Adrenal gland (tissue), 12 donors: Measurements from ENCODE around the gene AGBL1. TPM values are rescaled to one million over a fixed set of nuclear protein-coding genes. Genes with fewer than 3 reads are reported as not detected.
"Not testable (repeated sequence)": the region's sequence is repeated elsewhere in the genome, so short reads cannot be mapped to it uniquely, and the experiment has no call there.

Experiments used
- DNase-seq, 7 donors: peaks; one replicate each; pipeline ENCODE4 v3.0.0-alpha.2; 2019 to 2020
- H3K27ac ChIP-seq, 5 donors: fragments of 200-600 bp; sonication (generic) in 4 of 5; 1 replicate in 3 of 5; 2 replicates in 2 of 5; pipeline versions ENCODE4 v1.5.1 to v1.8.0; 2016 to 2020; ENCODE audit warnings: mild to moderate bottlenecking in 1 of 5
- H3K27me3 ChIP-seq: fragments of 200-600 bp; 2 replicates; pipeline ENCODE4 v1.8.0; 2021
- H3K36me3 ChIP-seq, 2 donors: fragments of 200-600 bp; replicated peaks in 1 of 2; 1 replicate in 1 of 2; 2 replicates in 1 of 2; pipeline versions ENCODE4 v1.5.1 to v1.8.0; 2018 to 2022
- H3K4me1 ChIP-seq, 2 donors: fragments of 200-600 bp; replicated peaks in 1 of 2; 1 replicate in 1 of 2; 2 replicates in 1 of 2; pipeline versions ENCODE4 v1.5.1 to v1.8.0; 2018 to 2021
- H3K4me3 ChIP-seq, 4 donors: fragments of 200-600 bp; sonication (generic) in 3 of 4; one replicate each; pipeline ENCODE4 v1.5.1; 2016 to 2018
- H3K9me3 ChIP-seq, 3 donors: fragments of 200-600 bp; sonication (generic) in 1 of 3; replicated peaks in 1 of 3; 1 replicate in 2 of 3; 2 replicates in 1 of 3; pipeline versions ENCODE4 v1.5.1 to v1.8.0; 2016 to 2021
- CTCF ChIP-seq, 6 experiments: fragments of 450-650 bp in 4 of 6; fragments of 200-600 bp in 2 of 6; sonication (generic) in 1 of 6; IDR thresholded peaks; 1 replicate in 5 of 6; 2 replicates in 1 of 6; pipeline versions ENCODE4 v1.5.1 to v1.8.0; 2016 to 2021; ENCODE audit warnings: antibody characterized with exemption in 6 of 6, mild to moderate bottlenecking in 2 of 6, moderate library complexity in 1 of 6
- POLR2A ChIP-seq, 2 donors: fragments of 450-650 bp; IDR thresholded peaks; one replicate each; pipeline ENCODE4 v1.6.1; 2017; ENCODE audit warnings: antibody characterized with exemption in 2 of 2, mild to moderate bottlenecking in 2 of 2, moderate library complexity in 1 of 2
- WGBS, 4 donors: extraction: QIAGEN DNeasy Blood & Tissue Kit in 2 of 4; methylation state at CpG; one replicate each; pipeline versions ENCODE4 v1.1.5 to v1.1.7; 2013 to 2017; 5-methylcytosine and 5-hydroxymethylcytosine counted together
- intact Hi-C, 2 donors: fragments of 100-400 bp; cut with DNase I; formaldehyde crosslinking; loops; one replicate each; pipeline versions ENCODE4 v1.14.1 to v1.15.0; 2022 to 2023
- polyA plus RNA-seq, 3 donors: library from polyadenylated mRNA; stranded (reverse); fragments of 200-250 nt in 2 of 3; fragments of 350-450 nt in 1 of 3; fragmentation: Illumina TruSeq in 1 of 3; extraction: RNeasy Lipid Tissue Mini Kit (QIAGEN cat#74804) in 1 of 3; gene quantifications; one replicate each; pipeline ENCODE4 v1.2.3, GENCODE V29; 2013 to 2014
- total RNA-seq, 9 donors: library from RNA; depleted of rRNA in 4 of 9; stranded (reverse); fragments of >200 nt in 4 of 9; fragments of 120-200 nt in 1 of 9; fragmentation: NEBNext Ultra II Directional in 1 of 9; extraction: Animal tissue kit (Norgen Biotek cat#: 25700) in 1 of 9; gene quantifications; one replicate each; pipeline versions ENCODE4 v1.1.0 to v1.2.4, GENCODE V29; 2013 to 2023
- donor health status: healthy with polysubstance abuse.
- donor health status: Bipolar disorder and iron deficiency.
- donor health status: DM: yes; HTN: yes; CAD: no.
- donor health status: DM: no; HTN: no; CAD: no.
- donor health status: DM: no; HTN: no; CAD: no.
- donor health status: DM: yes; HTN: yes; CAD: no.

AGBL1 gene
- total and polyA plus RNA-seq, 12 donors, result 0.04 to 0.07 (median 0.06) TPM; not detected in 9

- Histone ChIP-seq H3K4me3 (no peak overlapping the region), H3K27me3 (no peaks in the 10 kb centered on the region), H3K4me1 (no peaks in the 10 kb centered on the region), H3K27ac (no peak overlapping the region), H3K36me3 (no peaks in the 10 kb centered on the region), H3K9me3 (no peaks in the 10 kb centered on the region)
- no peak for DNase-seq
- TF ChIP-seq CTCF (IDR thresholded peaks at IDR 0.05) (no peak), POLR2A (IDR thresholded peaks at IDR 0.05) (no peak)
- intact Hi-C loops, result no loop called here
- 54 to 60% (median 59%) methylated on average over 7 of the region's 7 CpGs for WGBS, 4 donors
These were observed 42.0 kb downstream of the AGBL1 start for GRCh38 chr15:86121568-86122225.

GRCh38 chr15:86122691-86123391 lies 43.2 kb downstream of the AGBL1 start:
- H3K27me3 ChIP-seq, H3K36me3 ChIP-seq, intact Hi-C loops, H3K4me1 ChIP-seq, H3K4me3 ChIP-seq, H3K27ac ChIP-seq, H3K9me3 ChIP-seq, DNase-seq: not testable (repeated sequence)
- 57 to 70% (median 68%) methylated on average over 3 of the region's 3 CpGs for WGBS, 4 donors

GRCh38 chr15:86125775-86126174 lies 46.1 kb downstream of the AGBL1 start:
- WGBS, 4 donors, result 48 to 83% (median 55%) methylated on average over 3 of the region's 3 CpGs
- H3K9me3 ChIP-seq, result no peaks in the 10 kb centered on the region
- no peaks in the 10 kb centered on the region for H3K4me1 ChIP-seq
- H3K4me3 ChIP-seq, result no peak overlapping the region
- H3K27ac ChIP-seq, result no peak overlapping the region
- DNase-seq, result no peak
- H3K27me3 ChIP-seq, result no peaks in the 10 kb centered on the region
- TF ChIP-seq CTCF (IDR thresholded peaks at IDR 0.05) (no peak), POLR2A (IDR thresholded peaks at IDR 0.05) (no peak)
- no peaks in the 10 kb centered on the region for H3K36me3 ChIP-seq
- intact Hi-C loops, result no loop called here

- no peak overlapping the region for H3K27ac ChIP-seq
- H3K9me3 ChIP-seq, result no peaks in the 10 kb centered on the region
- DNase-seq, result no peak
- no peak overlapping the region for H3K4me3 ChIP-seq
- H3K36me3 ChIP-seq, result no peaks in the 10 kb centered on the region
- TF ChIP-seq CTCF (IDR thresholded peaks at IDR 0.05), result no peak
- no peak for TF ChIP-seq POLR2A (IDR thresholded peaks at IDR 0.05)
- no peaks in the 10 kb centered on the region for H3K4me1 ChIP-seq
- WGBS, 4 donors, result 72 to 80% (median 74%) methylated on average over 3 of the region's 3 CpGs
- intact Hi-C loops, result no loop called here
- no peaks in the 10 kb centered on the region for H3K27me3 ChIP-seq
These were observed 47.9 kb downstream of the AGBL1 start for GRCh38 chr15:86127547-86127946.
